ENCODE measurements around the gene SMIM5.

GRCh38 chr17:75641343-75641742, 8.1 kb downstream of the SMIM5 start:
- no peak for TF ChIP-seq CTCF (IDR thresholded peaks at IDR 0.05; ENCODE audit: low read depth, low read length)
- no peak for TF ChIP-seq EZH2phosphoT487 (IDR thresholded peaks at IDR 0.05; ENCODE audit: low read depth)
